ENCODE measurements around the gene SYNPO2. TPM values are rescaled to one million over a fixed set of nuclear protein-coding genes. Genes with fewer than 3 reads are reported as not detected.

Gene SYNPO2
- total and polyA plus RNA-seq, 2 of the 8 experiments (the other 6 are each of a cell fraction or from before 2014, with no cell fraction given), result 0.50 to 4.2 TPM

GRCh38 chr4:119106036-119107000 lies 217.7 kb downstream of the SYNPO2 start:
- no peak overlapping the region for H3K4me2 ChIP-seq (ENCODE audit: insufficient read depth in 1 of 2, low read depth in 2 of 2, low read length in 2 of 2)
- no peak overlapping the region for H2BK12ac ChIP-seq (ENCODE audit: low read depth, low read length)
- no peak overlapping the region for H2BK15ac ChIP-seq (ENCODE audit: low read length)
- no peaks in the 10 kb centered on the region for H4K20me1 ChIP-seq (replicated peaks in 1 of 2; ENCODE audit: control insufficient read depth in 1 of 2, insufficient read depth in 2 of 2, low read length in 2 of 2)
- H3K79me1 ChIP-seq (ENCODE audit: low read depth, low read length), result no peaks in the 10 kb centered on the region
- 86% methylated on average over 4 of the region's 4 CpGs; no CpG with 5 or more reads in 1 of the 2 experiments for WGBS, 2 experiments (ENCODE audit: extremely low coverage in 1 of 2, insufficient coverage in 1 of 2, insufficient read length in 1 of 2, insufficient replicate concordance in 2 of 2, low coverage in 1 of 2, low lambda C conversion rate in 2 of 2, missing lambda C conversion rate in 1 of 2)
- H3K18ac ChIP-seq (ENCODE audit: extremely low read depth, low read length), result no peak overlapping the region
- no peak overlapping the region for H3K27ac ChIP-seq (ENCODE audit: low read depth, low read length)
- no peak overlapping the region for H3K9ac ChIP-seq (replicated peaks in 1 of 4; ENCODE audit: extremely low read depth in 1 of 4, low read depth in 3 of 4, low read length in 3 of 4)
- DNase-seq (ENCODE audit: low read depth in 1 of 2, low spot score in 2 of 2) (no peak), FAIRE-seq (no peak)
- no peaks in the 10 kb centered on the region for H3K23me2 ChIP-seq (ENCODE audit: low read depth, low read length)
- H2BK20ac ChIP-seq (ENCODE audit: low read length), result no peak overlapping the region
- no peak overlapping the region for H2BK5ac ChIP-seq (ENCODE audit: low read depth, low read length)
- no peaks in the 10 kb centered on the region for H3K36me3 ChIP-seq (ENCODE audit: control insufficient read depth in 2 of 4, insufficient read depth in 4 of 4, low read length in 3 of 4)
- no peak overlapping the region for H3K14ac ChIP-seq (ENCODE audit: insufficient read length)
- no peak overlapping the region for H3K4me3 ChIP-seq (ENCODE audit: extremely low read depth in 1 of 4, insufficient read depth in 2 of 4, low read depth in 3 of 4, low read length in 4 of 4)
- 0 out of 2 replicates have a peak overlapping the region, but pooled peaks have one; percentile 30 for H2AFZ ChIP-seq (ENCODE audit: low read length)
- H2AK5ac ChIP-seq (ENCODE audit: low read depth, low read length), result no peak overlapping the region
- H2BK120ac ChIP-seq (replicated peaks; ENCODE audit: low read depth, low read length), result no peak overlapping the region
- H3K56ac ChIP-seq (replicated peaks; ENCODE audit: insufficient read length, low read depth, low read length), result no peak overlapping the region
- no peaks in the 10 kb centered on the region for H3K27me3 ChIP-seq (replicated peaks in 1 of 4; ENCODE audit: control insufficient read depth in 3 of 4, extremely low read depth in 1 of 4, insufficient read depth in 3 of 4, low read length in 3 of 4)
- H3K4me1 ChIP-seq (replicated peaks in 1 of 4; ENCODE audit: control insufficient read depth in 3 of 4, insufficient read depth in 4 of 4, low read length in 3 of 4), result no peaks in the 10 kb centered on the region
- no peaks in the 10 kb centered on the region for H3K79me2 ChIP-seq (ENCODE audit: control insufficient read depth in 1 of 2, insufficient read depth in 2 of 2, low read length in 2 of 2)
- H4K8ac ChIP-seq (ENCODE audit: extremely low read depth, insufficient read depth, low read length), result no peak overlapping the region
- H3K23ac ChIP-seq (ENCODE audit: insufficient read length), result no peak overlapping the region
- POLR2A ChIA-PET (ENCODE audit: partially characterized antibody), result no interaction called here
- H3K9me3 ChIP-seq (ENCODE audit: insufficient read depth in 2 of 2, low read depth in 1 of 2, low read length in 1 of 2), result no peaks in the 10 kb centered on the region
- no peak overlapping the region for H4K5ac ChIP-seq (ENCODE audit: insufficient read length, low read depth, low read length)
- no peak overlapping the region for H4K91ac ChIP-seq (replicated peaks; ENCODE audit: insufficient read length, low read length)
- CTCF ChIA-PET (ENCODE audit: partially characterized antibody), result interaction anchor here (0.8 to 1.4 kb wide), 3 partner anchors 12 to 125 kb away, joined by 3 to 4 read pairs (median 3); no protein-coding TSS in a partner anchor
- no peak overlapping the region for H3K4ac ChIP-seq (replicated peaks; ENCODE audit: insufficient read length, low read depth, low read length)
- TF ChIP-seq PHF8 (conservative IDR thresholded peaks at IDR 0.05; ENCODE audit: low read depth, low read length) (no peak), CHD1 (IDR thresholded peaks at IDR 0.05; ENCODE audit: low read depth, low read length) (no peak), KDM4A (IDR thresholded peaks at IDR 0.05; ENCODE audit: low read depth, low read length, severe bottlenecking) (no peak), CEBPB (IDR thresholded peaks at IDR 0.05; ENCODE audit: low read depth, low read length) (no peak), RBBP5 (IDR thresholded peaks at IDR 0.05; ENCODE audit: borderline replicate concordance, low read depth, low read length) (no peak), MAFK (IDR thresholded peaks at IDR 0.05; ENCODE audit: low read depth, low read length) (no peak), EZH2 (IDR thresholded peaks at IDR 0.05; ENCODE audit: low read depth, low read length, severe bottlenecking) (no peak), POLR2AphosphoS5 (IDR thresholded peaks at IDR 0.05; ENCODE audit: low read depth, low read length) (no peak), TAF1 (IDR thresholded peaks at IDR 0.05; ENCODE audit: low read depth, low read length) (no peak), SIN3A (conservative IDR thresholded peaks at IDR 0.05 in 1 of 2, IDR thresholded peaks at IDR 0.05 in 1 of 2; ENCODE audit: low read depth in 1 of 2, low read length in 2 of 2) (no peak), E2F6 (IDR thresholded peaks at IDR 0.05) (no peak)

All from H1 (cell line).